ENCODE data around the gene PDE4C.
A peak's percentile ranks its signal among the peaks of the same experiment; 100 is the strongest.
"Not testable (repeated sequence)": the region's sequence is repeated elsewhere in the genome, so short reads cannot be mapped to it uniquely, and the experiment has no call there.

Gene PDE4C

DNA sequence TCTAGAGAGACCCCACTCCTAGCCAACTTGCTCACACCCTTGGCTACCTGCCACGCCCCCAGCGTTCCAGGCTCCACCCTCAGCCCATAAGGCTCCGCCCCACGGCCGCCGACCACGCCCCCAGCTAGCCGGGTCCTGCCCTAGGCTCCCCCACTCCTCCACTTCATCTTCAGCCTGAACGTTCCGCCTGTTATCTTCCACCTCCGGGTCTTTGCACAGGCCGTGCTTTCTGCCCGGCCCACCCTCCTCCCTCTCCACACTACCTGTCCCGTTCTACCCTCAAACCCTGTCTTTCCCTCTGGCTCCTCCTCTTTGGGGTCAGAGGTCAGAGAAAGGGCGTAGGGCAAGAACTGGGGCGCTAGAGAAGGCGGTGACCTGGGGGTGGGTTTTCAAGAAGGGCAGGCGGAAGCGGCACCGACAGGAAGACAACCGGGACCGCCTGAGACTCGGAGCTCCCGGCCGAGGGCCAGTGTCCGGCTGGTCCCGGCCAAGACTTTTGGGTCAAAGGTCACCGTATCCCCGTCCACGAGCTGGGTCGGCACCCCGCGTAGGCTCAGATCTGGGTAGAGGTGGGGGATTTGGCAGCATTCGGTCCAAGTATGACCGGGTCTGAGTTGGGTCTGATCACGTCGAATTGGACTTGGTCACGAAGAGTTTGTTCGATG lies 2.2 kb downstream of the PDE4C start:
- no peak for DNase-seq

- DNase-seq: no peak
These were observed 4.2 kb downstream of the PDE4C start for GRCh38 chr19:18221815-18222725.

DNA sequence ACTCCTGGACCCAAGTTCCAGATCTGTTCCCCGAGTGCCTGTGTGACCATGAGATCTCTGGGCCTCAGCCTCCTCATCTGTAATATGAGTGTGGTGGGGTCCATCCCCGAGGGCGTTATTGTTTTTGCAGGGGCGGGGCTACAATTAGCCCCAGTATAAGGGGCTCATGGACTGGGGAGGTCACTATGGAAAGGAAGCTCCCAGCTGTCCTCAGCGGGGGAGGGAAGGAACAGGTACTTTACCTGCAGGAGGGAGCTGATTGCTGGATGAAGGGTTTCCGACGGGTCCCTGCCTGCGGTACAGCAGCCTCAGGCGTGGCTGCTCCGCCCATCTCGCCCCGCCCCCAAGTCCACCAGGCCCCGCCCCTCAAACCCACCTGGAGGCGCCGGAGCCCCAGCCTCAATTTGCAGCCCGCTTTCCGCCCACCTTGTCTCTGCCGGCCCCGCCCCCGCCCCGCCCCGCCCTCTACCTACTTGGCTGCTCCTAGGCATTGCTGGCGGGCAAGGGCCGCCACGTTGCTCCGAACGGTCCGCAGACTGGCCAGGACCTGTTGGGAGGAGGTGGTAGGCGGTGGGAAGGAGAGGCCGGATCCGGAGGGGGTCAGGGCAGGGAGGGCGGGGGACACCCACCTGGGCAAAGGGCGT lies 5.5 kb downstream of the PDE4C start:
- no peak for DNase-seq

DNA sequence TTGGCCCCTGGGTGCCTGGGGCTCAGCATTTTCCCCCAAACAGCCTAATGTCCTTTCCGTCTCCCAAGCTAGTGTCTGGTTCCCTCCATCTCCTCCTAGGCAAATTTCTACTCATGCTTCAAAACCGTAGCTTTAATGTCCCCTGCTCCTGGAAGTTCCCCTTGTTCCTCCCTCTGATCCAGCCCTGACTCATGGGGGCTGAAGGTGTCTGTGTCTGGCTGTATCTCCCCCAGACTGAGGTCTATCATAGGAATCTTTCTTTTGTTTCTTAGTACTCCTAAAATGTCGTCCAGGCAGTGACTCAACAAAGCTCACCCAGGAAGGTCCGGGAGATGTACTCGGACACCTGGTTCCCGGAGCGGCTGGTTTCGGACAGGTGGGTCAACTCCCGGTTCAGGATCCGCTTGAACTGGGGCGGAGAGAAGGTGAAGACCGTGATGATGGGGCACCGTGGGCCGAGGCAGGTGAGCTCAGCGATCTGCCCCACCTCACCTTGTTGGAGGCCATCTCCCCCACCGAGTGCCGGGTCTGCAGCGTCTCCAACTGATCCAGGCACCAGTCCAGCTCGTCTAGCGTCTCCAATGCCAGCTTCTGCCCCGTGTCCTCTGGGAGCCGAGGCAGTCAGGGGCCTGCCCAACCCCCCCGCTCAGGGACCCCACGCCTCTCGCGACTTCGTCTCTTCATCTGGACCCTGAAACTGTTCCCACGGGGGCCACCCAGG lies 6.2 kb downstream of the PDE4C start:
- DNase-seq: no peak

DNA sequence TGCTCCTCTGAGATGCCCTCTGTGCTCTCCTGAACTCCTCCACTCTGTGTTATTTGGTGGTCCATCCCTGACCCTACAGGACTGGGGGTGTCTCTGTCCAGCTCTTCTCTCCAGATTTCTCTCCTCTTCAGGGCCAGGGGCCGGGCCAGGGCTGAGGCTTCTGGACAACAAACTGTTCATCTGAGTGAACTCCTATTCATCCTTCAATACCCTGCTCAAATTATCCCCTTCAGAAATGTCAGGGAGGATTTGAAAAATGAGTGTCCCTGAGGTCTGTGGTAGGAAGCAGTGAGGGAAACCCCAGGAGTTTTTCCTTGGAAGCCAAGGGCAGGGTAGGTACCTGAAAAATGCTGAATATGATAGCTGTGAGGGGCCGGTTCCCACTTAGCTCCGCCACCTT lies 7.6 kb downstream of the PDE4C start:
- DNase-seq: no peak

DNA sequence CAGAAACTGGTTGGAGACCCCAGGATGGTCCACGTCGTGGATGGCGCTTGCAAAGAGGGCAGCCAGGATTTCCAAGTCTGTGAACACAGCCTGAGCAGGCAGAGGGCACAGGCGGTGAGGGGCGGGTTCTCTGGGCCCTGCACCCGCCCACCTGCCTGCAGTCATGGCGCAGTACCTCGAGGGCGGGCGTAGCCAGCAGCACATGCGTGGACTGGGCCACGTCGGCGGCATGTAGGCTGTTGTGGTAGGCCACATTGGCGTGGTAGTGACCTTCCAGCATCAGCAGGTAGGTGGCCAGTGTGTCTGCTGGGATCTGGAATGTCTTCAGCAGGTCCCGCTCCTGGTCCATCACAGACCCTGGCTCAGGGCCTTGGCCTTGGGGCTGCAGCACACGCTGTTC lies 8.1 kb downstream of the PDE4C start:
- no peak for DNase-seq

DNA sequence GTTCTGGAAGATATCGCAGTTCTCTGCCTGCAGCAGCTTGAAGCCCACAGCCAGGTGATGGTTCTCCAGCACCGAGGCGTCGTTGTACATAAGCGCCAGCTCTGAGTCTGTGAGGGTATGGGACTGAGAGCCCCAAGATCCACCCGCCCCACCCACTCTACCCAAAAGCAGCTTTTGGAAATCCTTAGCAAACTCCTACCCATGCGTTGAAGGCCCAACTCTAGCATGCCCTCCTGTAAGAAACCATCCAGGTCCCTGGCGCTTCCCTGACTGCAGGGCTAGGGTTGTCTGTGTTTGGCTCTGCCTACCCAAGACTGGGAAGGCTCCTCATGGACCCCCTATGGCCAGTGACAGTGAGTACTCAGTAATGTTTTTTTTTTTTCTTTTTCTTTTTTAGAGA lies 9.4 kb downstream of the PDE4C start:
- no peak for DNase-seq

DNA sequence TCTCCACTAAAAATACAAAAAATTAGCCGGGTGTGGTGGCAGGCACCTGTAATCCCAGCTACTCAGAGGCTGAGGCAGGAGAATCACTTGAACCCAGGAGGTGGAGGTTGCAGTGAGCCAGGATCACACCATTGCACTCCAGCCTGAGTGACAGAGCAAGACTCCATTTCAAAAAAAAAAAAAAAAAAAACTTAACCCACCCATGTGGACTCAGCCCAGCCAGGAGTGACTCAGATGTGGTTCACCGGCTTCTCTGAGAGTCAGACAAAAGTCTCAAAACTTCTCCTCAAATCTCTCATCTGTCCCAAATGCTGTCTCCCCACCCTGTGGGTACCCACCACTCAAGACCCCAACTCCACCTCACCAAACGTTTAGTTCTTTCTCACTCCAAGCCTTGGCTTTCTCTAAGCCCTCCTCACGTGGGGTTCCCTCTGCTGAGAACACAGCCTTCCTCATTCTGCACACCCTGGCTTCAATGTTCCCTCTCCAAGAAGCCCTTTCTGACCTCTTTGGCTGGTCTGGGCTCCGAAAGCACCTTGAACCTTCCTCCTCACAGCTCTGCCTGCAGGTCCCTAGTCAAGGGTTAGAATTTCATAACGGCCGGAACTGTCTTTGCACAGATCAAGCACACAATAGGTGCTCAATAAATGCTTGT lies 11.3 kb downstream of the PDE4C start:
- no peak for DNase-seq

- no peak for DNase-seq
These were observed 14.6 kb downstream of the PDE4C start for GRCh38 chr19:18211683-18212082.

GRCh38 chr19:18209912-18210311 lies 16.3 kb downstream of the PDE4C start:
- DNase-seq: not testable (repeated sequence)

DNA sequence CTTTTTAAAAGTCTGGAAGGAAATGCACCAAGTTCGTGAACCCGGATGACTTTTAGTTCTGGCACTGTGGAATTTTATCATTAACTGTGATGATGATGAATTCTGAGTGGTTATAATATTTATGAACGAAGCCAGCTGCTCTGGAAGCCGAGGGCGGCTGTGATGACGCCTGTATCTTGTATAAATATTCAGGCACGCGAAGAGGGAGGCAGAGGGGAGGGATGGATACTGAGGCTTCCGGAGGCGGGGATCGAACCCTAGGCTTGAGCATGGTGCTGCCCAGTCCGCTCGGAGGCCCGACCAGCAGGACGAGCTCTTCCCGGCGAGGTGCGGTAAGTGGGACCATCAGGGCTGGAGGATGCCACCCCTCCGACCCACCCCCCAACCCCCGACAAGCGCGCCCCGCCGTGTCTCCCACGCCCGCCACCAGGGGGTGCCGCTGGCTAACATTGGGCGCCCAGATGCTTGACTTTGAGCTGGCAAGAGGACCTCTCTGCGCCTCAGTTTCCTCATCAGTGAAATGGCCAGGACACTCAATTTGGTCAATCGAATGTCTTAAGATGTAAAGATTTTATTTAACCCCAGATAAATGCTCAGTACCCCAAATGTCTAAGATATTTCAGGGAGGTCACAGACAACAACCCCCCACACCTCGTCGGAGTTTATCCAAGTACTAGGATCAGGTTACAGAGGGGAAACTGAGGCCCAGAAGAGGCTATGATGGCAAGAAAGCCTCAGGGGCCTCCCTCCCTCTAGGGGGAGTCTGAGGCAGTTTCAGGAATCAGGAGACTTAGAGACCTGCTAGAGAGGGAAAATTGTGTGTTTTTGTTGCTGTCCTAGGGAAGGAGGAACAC lies 17.9 kb downstream of the PDE4C start:
- DNase-seq: peak; percentile 17 to 56 (median 28)

DNA sequence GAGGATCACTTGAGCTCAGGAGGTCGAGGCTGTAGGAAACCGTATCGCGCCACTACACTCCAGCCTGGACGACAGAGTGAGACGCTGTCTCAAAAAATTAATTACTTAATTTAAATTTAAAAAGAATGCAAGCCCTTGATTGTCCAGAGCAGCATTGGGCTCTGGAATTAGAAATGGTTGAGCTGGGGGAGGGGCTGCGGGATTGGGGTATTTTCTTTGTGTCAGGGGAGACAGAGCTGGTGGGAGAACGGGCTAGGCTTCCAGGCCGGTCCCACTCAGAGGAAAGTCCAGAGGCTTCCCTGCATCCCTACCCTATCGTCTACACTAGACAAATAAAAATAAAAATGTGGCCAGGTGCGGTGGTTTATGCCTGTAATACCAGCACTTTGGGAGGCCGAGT lies 20.2 kb downstream of the PDE4C start:
- DNase-seq: no peak

DNA sequence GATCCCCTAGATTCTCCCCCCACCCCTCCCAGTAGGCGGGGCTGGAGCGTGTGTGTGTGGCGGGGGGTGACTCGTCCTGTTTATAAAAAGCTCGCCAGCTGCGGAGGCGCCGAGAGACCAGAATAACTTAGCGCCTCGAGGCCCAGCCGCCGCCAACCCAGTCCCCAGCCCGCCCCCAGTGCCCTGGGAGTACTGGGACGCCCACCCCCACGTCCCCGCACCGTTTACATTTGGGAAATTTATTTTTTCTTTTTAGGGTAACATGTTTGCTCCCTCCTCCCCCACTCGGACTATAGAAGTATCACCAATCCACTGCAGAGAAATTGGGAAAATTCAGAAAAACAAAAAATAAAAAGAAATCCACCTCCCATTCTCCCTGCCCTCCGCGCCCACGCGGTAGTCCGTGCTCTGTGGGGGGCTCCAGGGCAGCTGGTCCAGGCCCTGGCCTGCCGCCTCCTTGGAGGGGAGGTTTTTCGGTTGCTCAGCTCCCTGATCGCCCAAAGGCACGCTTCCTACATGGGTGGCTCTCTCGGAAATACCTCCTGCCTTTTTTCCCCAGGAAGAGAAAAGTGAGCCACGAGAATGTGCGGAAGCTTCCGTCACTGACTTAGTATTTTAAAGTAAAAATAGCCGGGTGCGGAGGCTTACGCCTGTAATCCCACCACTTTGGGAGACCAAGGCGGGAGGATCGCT lies 20.9 kb downstream of the PDE4C start:
- DNase-seq: peak in 3 of 4 experiments; percentile 11 to 49 (median 28)

GRCh38 chr19:18204394-18205199 lies 21.6 kb downstream of the PDE4C start:
- peak in 2 of 4 experiments; percentile 41 to 56 for DNase-seq

DNA sequence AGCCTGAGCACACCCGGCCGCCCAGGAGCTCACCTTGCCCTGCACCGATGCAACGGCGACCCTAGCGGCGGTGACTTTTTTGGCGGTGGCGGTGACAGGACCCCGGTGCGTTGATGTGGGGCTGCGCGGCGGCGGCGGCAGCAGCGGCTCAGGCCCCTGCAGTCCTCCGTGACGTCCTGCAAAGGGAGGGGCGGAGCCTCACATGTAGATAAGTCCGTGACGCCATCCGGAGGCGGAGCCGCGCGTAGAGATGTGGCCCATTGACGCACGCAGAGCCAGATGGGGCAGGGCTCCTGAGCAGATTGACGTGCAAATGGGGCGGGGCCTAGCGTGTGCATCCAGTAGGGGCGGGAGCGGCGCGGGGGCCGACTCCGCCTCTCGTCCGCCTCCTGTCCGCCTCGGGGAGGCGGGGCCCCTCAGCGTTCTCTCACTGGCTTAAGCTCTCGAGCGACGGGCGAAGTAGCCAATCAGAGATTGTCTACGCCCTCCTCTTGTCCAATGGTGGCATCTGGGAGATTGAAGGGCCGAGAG lies 22.3 kb downstream of the PDE4C start, which contains the start of gene RAB3A:
RAB3A (minus strand) TSS at position 180 of the 531 bp plus-strand sequence. CDS start 1,302 bp downstream, outside the sequence.
- DNase-seq: peak; percentile 91 to 99 (median 98)

- DNase-seq: peak in 1 of 4 experiments; percentile 60
These were observed 22.8 kb downstream of the PDE4C start for GRCh38 chr19:18203408-18203862.

GRCh38 chr19:18202778-18203407 lies 23.3 kb downstream of the PDE4C start:
- no peak for DNase-seq

GRCh38 chr19:18202397-18202777 lies 23.9 kb downstream of the PDE4C start:
- no peak for DNase-seq

DNA sequence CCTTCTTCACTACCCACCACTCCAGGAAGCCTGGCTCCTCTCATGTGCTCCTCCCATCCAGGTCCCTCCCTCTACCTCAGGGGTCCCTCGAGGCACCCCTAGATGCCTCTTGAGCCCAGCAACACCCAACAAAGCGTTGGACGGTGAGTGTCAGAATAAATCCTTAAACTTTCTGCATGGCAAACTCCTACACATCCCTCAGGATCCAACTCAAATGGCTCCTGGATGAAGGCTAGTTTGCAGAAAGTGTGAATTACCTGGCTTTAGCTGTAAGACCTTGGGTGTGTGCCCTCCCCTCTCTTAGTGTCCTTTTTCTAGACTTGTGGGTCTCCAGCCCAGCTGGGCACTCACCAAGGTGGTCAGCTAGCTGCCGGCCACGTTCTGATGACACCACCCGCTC lies 27.9 kb downstream of the PDE4C start:
- DNase-seq: no peak

Data from activated naive CD4-positive, alpha-beta T cell (primary cell).